SK-N-SH (cell line): ENCODE results near the gene LMAN1L. TPM values are rescaled to one million over a fixed set of nuclear protein-coding genes. Genes with fewer than 3 reads are reported as not detected.

Experiments
- CTCF ChIA-PET: fragments of 300-600, 350-600 bp; formaldehyde crosslinking; extraction: SDS; loops from one replicate; lab custom pipeline; 2021; lab: Yijun Ruan, JAX
- POLR2A ChIA-PET: fragments of 350-600 bp; sonication (Branson Sonifier 250); formaldehyde crosslinking; extraction: SDS; loops from one replicate; lab custom pipeline; 2020; ENCODE audit warnings: antibody characterized with exemption, inconsistent platforms; lab: Yijun Ruan, JAX
- DNase-seq: peaks from one replicate; pipeline ENCODE4 v3.0.0; 2012
- H2AFZ ChIP-seq: fragments of 200-600 bp; sonication (generic); 2 replicates; pipeline ENCODE4 v1.8.1; 2016; ENCODE audit warnings: antibody characterized with exemption, mild to moderate bottlenecking, low read depth
- H3F3A ChIP-seq: fragments of 200-600 bp; sonication (generic); replicated peaks from 2 replicates; pipeline ENCODE3; 2016; ENCODE audit warnings: antibody characterized with exemption, mild to moderate bottlenecking; ENCODE audit not compliant: insufficient read depth
- H3K27ac ChIP-seq, 2 experiments: fragments of 200-500 bp in 1 of 2; fragments of 200-600 bp in 1 of 2; sonication (Bioruptor generic) in 1 of 2; sonication (generic), shearing (Covaris generic) in 1 of 2; 2 replicates each; pipeline versions ENCODE4 v1.5.1 to v1.6.1; 2014 to 2016; ENCODE audit warnings: low read depth in 2 of 2, inconsistent platforms in 1 of 2, low read length in 1 of 2, mild to moderate bottlenecking in 1 of 2, mixed read lengths in 1 of 2
- H3K27me3 ChIP-seq: fragments of 200-600 bp; sonication (generic), shearing (Covaris generic); 2 replicates; pipeline ENCODE4 v1.6.1; 2016; ENCODE audit warnings: mixed run types; ENCODE audit not compliant: insufficient read depth
- H3K36me3 ChIP-seq, 2 experiments: fragments of 200-500 bp in 1 of 2; fragments of 200-600 bp in 1 of 2; sonication (Bioruptor generic) in 1 of 2; sonication (generic) in 1 of 2; replicated peaks in 1 of 2; 2 replicates each; pipeline versions ENCODE3 to v1.5.1; 2014 to 2016; ENCODE audit warnings: low read length in 1 of 2, mild to moderate bottlenecking in 1 of 2; ENCODE audit not compliant: insufficient read depth in 2 of 2, control insufficient read depth in 1 of 2
- H3K4me1 ChIP-seq, 2 experiments: fragments of 200-500 bp in 1 of 2; fragments of 200-600 bp in 1 of 2; sonication (Bioruptor generic) in 1 of 2; sonication (generic), shearing (Covaris generic) in 1 of 2; 2 replicates each; pipeline versions ENCODE4 v1.5.1 to v1.6.1; 2014 to 2016; ENCODE audit warnings: low read depth in 1 of 2, low read length in 1 of 2, mixed run types in 1 of 2; ENCODE audit not compliant: insufficient read depth in 2 of 2, control insufficient read depth in 1 of 2
- H3K4me2 ChIP-seq: fragments of 200-600 bp; sonication (generic), shearing (Covaris generic); 2 replicates; pipeline ENCODE4 v1.6.1; 2017; ENCODE audit warnings: mixed run types
- H3K4me3 ChIP-seq, 2 experiments: fragments of 200-500 bp in 1 of 2; fragments of 200-600 bp in 1 of 2; sonication (Bioruptor generic) in 1 of 2; sonication (generic), shearing (Covaris generic) in 1 of 2; 2 replicates each; pipeline versions ENCODE4 v1.5.1 to v1.8.1; 2014 to 2016; ENCODE audit warnings: low read depth in 2 of 2, inconsistent platforms in 1 of 2, low read length in 1 of 2, mild to moderate bottlenecking in 1 of 2, mixed read lengths in 1 of 2, moderate library complexity in 1 of 2
- H3K79me2 ChIP-seq: fragments of 200-600 bp; sonication (generic); 2 replicates; pipeline ENCODE4 v1.8.1; 2017; ENCODE audit warnings: mild to moderate bottlenecking; ENCODE audit not compliant: insufficient read depth
- H3K9ac ChIP-seq: fragments of 200-600 bp; sonication (generic); 2 replicates; pipeline ENCODE4 v1.6.1; 2017; ENCODE audit warnings: mixed run types
- H3K9me2 ChIP-seq: fragments of 200-600 bp; sonication (generic); 2 replicates; pipeline ENCODE4 v1.6.1; 2017; ENCODE audit warnings: mixed run types
- H3K9me3 ChIP-seq: fragments of 200-600 bp; sonication (generic); 2 replicates; pipeline ENCODE4 v1.6.1; 2017; ENCODE audit warnings: mixed run types, mild to moderate bottlenecking, moderate library complexity
- H4K20me1 ChIP-seq: fragments of 200-600 bp; sonication (generic); 2 replicates; pipeline ENCODE4 v1.6.1; 2017; ENCODE audit warnings: mild to moderate bottlenecking, mixed run types; ENCODE audit not compliant: insufficient read depth
- CHD2 ChIP-seq: fragments of 150-350 bp; IDR thresholded peaks from 2 replicates; pipeline ENCODE4 v1.6.1; 2018; ENCODE audit warnings: low read length; ENCODE audit not compliant: partially characterized antibody
- CTCF ChIP-seq: fragments of 200-600 bp; sonication (generic); IDR thresholded peaks from 2 replicates; pipeline ENCODE4 v1.6.1; 2017; ENCODE audit warnings: antibody characterized with exemption, mild to moderate bottlenecking, moderate library complexity
- EZH2phosphoT487 ChIP-seq: fragments of 200-600 bp; sonication (generic); IDR thresholded peaks from 2 replicates; pipeline ENCODE4 v1.6.1; 2017; ENCODE audit warnings: low read depth, mixed run types, mild to moderate bottlenecking, antibody characterized with exemption, moderate library complexity, borderline replicate concordance
- FOSL2 ChIP-seq: IDR thresholded peaks from 2 replicates; pipeline ENCODE4 v1.4.0; 2012; ENCODE audit warnings: low read depth, mild to moderate bottlenecking, moderate library complexity, borderline replicate concordance
- FOXJ3 ChIP-seq: sonication (generic); formaldehyde crosslinking; IDR thresholded peaks from 2 replicates; pipeline ENCODE4 v1.5.1; 2020; ENCODE audit warnings: mild to moderate bottlenecking, missing genetic modification reagents
- GABPA ChIP-seq: IDR thresholded peaks from 2 replicates; pipeline ENCODE4 v1.4.0; 2012; ENCODE audit warnings: low read depth, mild to moderate bottlenecking
- IRF3 ChIP-seq: fragments of 150-350 bp; IDR thresholded peaks from 2 replicates; pipeline ENCODE4 v1.6.1; 2016; ENCODE audit warnings: mild to moderate bottlenecking, low read depth, low read length
- MAX ChIP-seq: IDR thresholded peaks from 2 replicates; pipeline ENCODE4 v1.4.0; 2012; ENCODE audit warnings: low read depth
- MXI1 ChIP-seq: IDR thresholded peaks from 2 replicates; pipeline ENCODE4 v1.6.1; 2012; ENCODE audit warnings: mild to moderate bottlenecking, low read depth, low read length, improper control_type of control experiment
- RCOR1 ChIP-seq: fragments of 150-350 bp; IDR thresholded peaks from 2 replicates; pipeline ENCODE4 v1.6.1; 2017; ENCODE audit warnings: antibody characterized with exemption, low read length
- RXRA ChIP-seq: IDR thresholded peaks from 2 replicates; pipeline ENCODE4 v1.4.0; 2012; ENCODE audit warnings: low read depth, mild to moderate bottlenecking, borderline replicate concordance
- SMC3 ChIP-seq: IDR thresholded peaks from 2 replicates; pipeline ENCODE4 v1.6.1; 2012; ENCODE audit warnings: low read depth, low read length, improper control_type of control experiment
- TEAD4 ChIP-seq: IDR thresholded peaks from 2 replicates; pipeline ENCODE4 v1.4.0; 2012; ENCODE audit warnings: mild to moderate bottlenecking, borderline replicate concordance; ENCODE audit not compliant: insufficient read depth
- USF1 ChIP-seq: IDR thresholded peaks from 2 replicates; pipeline ENCODE4 v1.4.0; 2012; ENCODE audit warnings: low read depth, borderline replicate concordance
- YY1 ChIP-seq: IDR thresholded peaks from 2 replicates; pipeline ENCODE4 v1.4.0; 2012; ENCODE audit warnings: low read depth, mild to moderate bottlenecking
- polyA plus RNA-seq, 3 experiments: library from polyadenylated mRNA; depleted of rRNA; stranded (reverse); fragments of >200 nt; gene quantifications; 2 replicates each; pipeline ENCODE4 v1.2.3, GENCODE V29; 2012

LMAN1L gene
- polyA plus RNA-seq, 1 of the 3 experiments (the other 2 are of a cell fraction), result 0.02 TPM

- Histone ChIP-seq H3K27me3 (no peaks in the 10 kb centered on the region), H2AFZ (no peak overlapping the region), H3K9me2 (no peaks in the 10 kb centered on the region), H3K4me3 (no peak overlapping the region), H3K4me2 (no peak overlapping the region), H3K4me1 (peaks cover 17 to 20% of the 10 kb centered on the region in 2 experiments; a peak in 2 of 4 replicates), H4K20me1 (peaks cover 45% of the 10 kb centered on the region), H3K9me3 (no peaks in the 10 kb centered on the region), H3K36me3 (peaks cover 8 to 10% of the 10 kb centered on the region in 2 experiments), H3F3A (peaks cover 2% of the 10 kb centered on the region), H3K9ac (no peak overlapping the region), H3K79me2 (peaks cover 83% of the 10 kb centered on the region), H3K27ac (no peak overlapping the region; a peak in 1 of 4 replicates)
- POLR2A ChIA-PET, result interaction anchor here (0.5 to 1.4 kb wide), 5 partner anchors 10 to 26 kb away, joined by 3 to 4 read pairs (median 4); partner anchors contain the start of gene MPI
- CTCF ChIA-PET, result interaction anchor here (0.8 to 2.6 kb wide), 8 partner anchors 11 to 101 kb away, joined by 3 to 16 read pairs (median 6); partner anchors contain the start of genes CSK and ULK3
- TF ChIP-seq YY1, result no peak
- no peak for TF ChIP-seq RXRA
- TF ChIP-seq FOXJ3, result no peak
- TF ChIP-seq SMC3, result no peak
- no peak for TF ChIP-seq FOSL2
- no peak for TF ChIP-seq IRF3
- no peak for TF ChIP-seq GABPA
- no peak for TF ChIP-seq CTCF
- no peak for TF ChIP-seq MXI1
- TF ChIP-seq RCOR1, result no peak
- TF ChIP-seq USF1, result no peak
- TF ChIP-seq EZH2phosphoT487, result no peak
- TF ChIP-seq MAX, result no peak
- no peak for TF ChIP-seq TEAD4
- no peak for TF ChIP-seq CHD2
- no peak for DNase-seq
These were observed 56.7 kb downstream of the LMAN1L start for GRCh38 chr15:74869372-74869725.
